ENCODE data around the gene ZNF814.
"Not testable (repeated sequence)": the region's sequence is repeated elsewhere in the genome, so short reads cannot be mapped to it uniquely, and the experiment has no call there.

Gene ZNF814

DNA sequence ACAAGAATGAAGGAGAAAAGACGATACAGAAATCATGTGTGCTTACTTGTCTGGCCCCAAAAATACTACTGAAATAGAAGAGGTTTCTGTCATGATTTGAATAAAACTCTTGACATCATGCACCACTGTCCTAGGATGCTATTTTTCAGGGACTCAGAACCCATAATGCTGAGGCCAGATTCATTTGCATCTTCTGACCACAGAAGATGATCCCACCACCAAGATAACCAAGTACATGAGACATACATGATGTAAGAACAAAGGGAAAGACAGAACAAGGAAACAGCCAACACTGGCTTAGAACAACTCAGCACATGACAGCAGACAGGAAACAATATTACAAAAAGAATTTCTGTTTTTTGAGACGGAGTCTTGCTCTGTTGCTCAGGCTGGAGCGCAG lies 76.6 kb downstream of the ZNF814 start:
- Histone ChIP-seq H3K9me3 (ENCODE audit: insufficient read depth, low read length, severe bottlenecking) (no peaks in the 10 kb centered on the region), H3K27me3 (ENCODE audit: insufficient read depth, low read length, poor library complexity) (no peaks in the 10 kb centered on the region), H3K4me2 (ENCODE audit: insufficient read depth, low read length) (peak overlapping the region; percentile 39; the same call in 1 of the 2 replicates), H2AFZ (ENCODE audit: low read depth, low read length) (no peak overlapping the region), H3K9ac (ENCODE audit: low read depth, low read length) (no peak overlapping the region), H3K4me3 (ENCODE audit: low read depth in 1 of 2, low read length in 2 of 2) (no peak overlapping the region), H3K4me1 (ENCODE audit: insufficient read depth, low read length) (peaks cover 28% of the 10 kb centered on the region), H3K79me2 (ENCODE audit: insufficient read depth, low read length) (peaks cover 60% of the 10 kb centered on the region), H3K36me3 (ENCODE audit: insufficient read depth, low read length) (peaks cover 44% of the 10 kb centered on the region), H3K27ac (ENCODE audit: low read length) (no peak overlapping the region), H4K20me1 (ENCODE audit: insufficient read depth, low read length) (peaks cover 7% of the 10 kb centered on the region; the same call in 1 of the 2 replicates)
- TF ChIP-seq, protein P1, sequence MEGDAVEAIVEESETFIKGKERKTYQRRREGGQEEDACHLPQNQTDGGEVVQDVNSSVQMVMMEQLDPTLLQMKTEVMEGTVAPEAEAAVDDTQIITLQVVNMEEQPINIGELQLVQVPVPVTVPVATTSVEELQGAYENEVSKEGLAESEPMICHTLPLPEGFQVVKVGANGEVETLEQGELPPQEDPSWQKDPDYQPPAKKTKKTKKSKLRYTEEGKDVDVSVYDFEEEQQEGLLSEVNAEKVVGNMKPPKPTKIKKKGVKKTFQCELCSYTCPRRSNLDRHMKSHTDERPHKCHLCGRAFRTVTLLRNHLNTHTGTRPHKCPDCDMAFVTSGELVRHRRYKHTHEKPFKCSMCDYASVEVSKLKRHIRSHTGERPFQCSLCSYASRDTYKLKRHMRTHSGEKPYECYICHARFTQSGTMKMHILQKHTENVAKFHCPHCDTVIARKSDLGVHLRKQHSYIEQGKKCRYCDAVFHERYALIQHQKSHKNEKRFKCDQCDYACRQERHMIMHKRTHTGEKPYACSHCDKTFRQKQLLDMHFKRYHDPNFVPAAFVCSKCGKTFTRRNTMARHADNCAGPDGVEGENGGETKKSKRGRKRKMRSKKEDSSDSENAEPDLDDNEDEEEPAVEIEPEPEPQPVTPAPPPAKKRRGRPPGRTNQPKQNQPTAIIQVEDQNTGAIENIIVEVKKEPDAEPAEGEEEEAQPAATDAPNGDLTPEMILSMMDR (IDR thresholded peaks at IDR 0.05; ENCODE audit: borderline replicate concordance, extremely low read depth, low read length, poor library complexity, severe bottlenecking) = no peak
- no peak for TF ChIP-seq EZH2 (IDR thresholded peaks at IDR 0.05; ENCODE audit: borderline replicate concordance, low read depth, low read length, severe bottlenecking)
- DNase-seq (no peak), ATAC-seq (ENCODE audit: insufficient read depth, low read depth) (no peak)

DNA sequence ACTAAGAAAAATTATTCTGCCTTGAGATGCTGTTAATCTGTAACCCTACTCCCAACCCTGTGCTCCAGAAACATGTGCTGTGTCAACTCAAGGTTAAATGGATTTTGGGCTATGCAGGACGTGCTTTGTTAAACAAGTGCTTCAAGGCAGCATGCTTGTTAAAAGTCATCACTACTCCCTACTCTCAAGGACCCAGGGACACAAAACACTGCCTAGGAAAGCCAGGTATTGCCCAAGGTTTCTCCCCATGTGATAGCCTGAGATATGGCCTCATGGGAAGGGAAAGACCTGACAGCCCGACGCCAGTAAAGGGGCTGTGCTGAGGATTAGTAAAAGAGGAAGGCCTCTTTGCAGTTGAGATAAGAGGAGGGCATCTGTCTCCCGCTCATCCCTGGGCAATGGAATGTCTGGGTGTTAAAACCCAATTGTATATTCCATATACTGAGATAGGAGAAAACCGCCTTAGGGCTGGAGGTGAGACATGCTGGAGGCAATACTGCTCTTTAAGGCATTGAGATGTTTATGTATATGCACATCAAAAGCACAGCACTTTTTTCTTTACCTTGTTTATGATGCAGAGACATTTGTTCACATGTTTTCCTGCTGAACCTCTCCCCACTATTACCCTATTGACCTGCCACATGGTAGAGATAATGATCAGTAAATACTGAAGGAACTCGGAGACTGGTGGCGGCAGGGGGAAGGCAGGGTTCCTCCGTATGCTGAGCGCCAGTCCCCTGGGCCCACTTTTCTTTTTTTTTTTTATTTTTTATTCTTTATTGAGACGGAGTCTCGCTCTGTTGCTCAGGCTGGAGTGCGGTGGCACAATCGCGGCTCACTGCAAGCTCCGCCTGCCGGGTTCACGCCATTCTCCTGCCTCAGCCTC lies 78.2 kb downstream of the ZNF814 start:
- peaks cover 28% of the 10 kb centered on the region for H3K4me1 ChIP-seq (ENCODE audit: insufficient read depth, low read length)
- not testable (repeated sequence) for H4K20me1 ChIP-seq (ENCODE audit: insufficient read depth, low read length); H3K9ac ChIP-seq (ENCODE audit: low read depth, low read length); H3K27me3 ChIP-seq (ENCODE audit: insufficient read depth, low read length, poor library complexity); H3K4me3 ChIP-seq (ENCODE audit: low read depth in 1 of 2, low read length in 2 of 2); DNase-seq; ATAC-seq (ENCODE audit: insufficient read depth, low read depth); H3K27ac ChIP-seq (ENCODE audit: low read length); H3K4me2 ChIP-seq (ENCODE audit: insufficient read depth, low read length); H2AFZ ChIP-seq (ENCODE audit: low read depth, low read length); H3K9me3 ChIP-seq (ENCODE audit: insufficient read depth, low read length, severe bottlenecking)
- H3K79me2 ChIP-seq (ENCODE audit: insufficient read depth, low read length) = peaks cover 72% of the 10 kb centered on the region
- H3K36me3 ChIP-seq (ENCODE audit: insufficient read depth, low read length) = peaks cover 53% of the 10 kb centered on the region

DNA sequence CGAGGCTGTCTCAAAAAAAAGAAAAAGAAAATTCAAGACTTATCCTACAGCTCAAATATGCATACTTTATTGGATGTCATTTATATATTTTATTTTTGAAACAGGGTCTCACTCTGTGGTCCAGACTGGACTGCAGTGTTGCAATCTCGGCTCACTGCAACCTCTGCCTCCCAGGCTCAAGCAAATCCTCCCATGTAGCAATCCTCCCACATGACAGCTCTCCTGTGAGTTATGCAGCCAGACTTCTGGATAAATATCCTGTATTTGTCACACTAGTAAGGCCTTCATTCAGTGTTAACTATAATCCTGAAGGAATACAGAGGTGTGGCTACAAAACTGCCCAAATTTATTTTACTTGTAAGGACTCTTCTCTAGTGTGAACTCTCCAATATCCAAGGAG lies 81.3 kb downstream of the ZNF814 start:
- H3K79me2 ChIP-seq (ENCODE audit: insufficient read depth, low read length) = peaks cover 75% of the 10 kb centered on the region

More for the DNA sequence above, 81.3 kb downstream of the ZNF814 start:
- Histone ChIP-seq H3K4me2 (ENCODE audit: insufficient read depth, low read length) (no peak overlapping the region), H2AFZ (ENCODE audit: low read depth, low read length) (no peak overlapping the region), H4K20me1 (ENCODE audit: insufficient read depth, low read length) (peaks cover under 1% of the 10 kb centered on the region; the same call in 1 of the 2 replicates), H3K9ac (ENCODE audit: low read depth, low read length) (no peak overlapping the region), H3K9me3 (ENCODE audit: insufficient read depth, low read length, severe bottlenecking) (no peaks in the 10 kb centered on the region), H3K4me1 (ENCODE audit: insufficient read depth, low read length) (peaks cover 7% of the 10 kb centered on the region), H3K4me3 (ENCODE audit: low read depth in 1 of 2, low read length in 2 of 2) (no peak overlapping the region), H3K27me3 (ENCODE audit: insufficient read depth, low read length, poor library complexity) (no peaks in the 10 kb centered on the region), H3K36me3 (ENCODE audit: insufficient read depth, low read length) (peaks cover 53% of the 10 kb centered on the region), H3K27ac (ENCODE audit: low read length) (no peak overlapping the region)
- DNase-seq (no peak), ATAC-seq (ENCODE audit: insufficient read depth, low read depth) (no peak)
- no peak for TF ChIP-seq EZH2 (IDR thresholded peaks at IDR 0.05; ENCODE audit: borderline replicate concordance, low read depth, low read length, severe bottlenecking)
- TF ChIP-seq, protein P1 (IDR thresholded peaks at IDR 0.05; ENCODE audit: borderline replicate concordance, extremely low read depth, low read length, poor library complexity, severe bottlenecking) = no peak
